Measurements from ENCODE around the gene PPP1R15A.

DNA sequence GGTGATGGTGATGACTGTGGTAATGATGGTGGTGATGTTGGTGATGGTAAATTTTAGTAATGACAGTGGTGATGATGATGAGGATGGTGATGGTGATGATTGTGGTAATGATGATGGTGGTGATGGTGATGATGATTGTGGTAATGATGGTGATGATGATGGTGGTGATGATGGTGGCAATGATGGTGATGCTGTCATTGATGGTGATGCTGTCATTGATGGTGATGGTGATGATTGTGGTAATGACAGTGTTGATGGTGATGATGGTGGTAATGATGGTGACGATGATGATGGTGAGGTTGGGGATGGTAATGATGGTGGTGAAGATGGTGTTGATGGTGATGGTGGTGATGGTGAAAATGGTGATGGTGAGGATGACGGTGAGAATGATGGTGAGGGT lies 49.7 kb upstream of the PPP1R15A start:
- TF ChIP-seq POLR2AphosphoS5 (IDR thresholded peaks at IDR 0.05): no peak
- TF ChIP-seq, protein P1, sequence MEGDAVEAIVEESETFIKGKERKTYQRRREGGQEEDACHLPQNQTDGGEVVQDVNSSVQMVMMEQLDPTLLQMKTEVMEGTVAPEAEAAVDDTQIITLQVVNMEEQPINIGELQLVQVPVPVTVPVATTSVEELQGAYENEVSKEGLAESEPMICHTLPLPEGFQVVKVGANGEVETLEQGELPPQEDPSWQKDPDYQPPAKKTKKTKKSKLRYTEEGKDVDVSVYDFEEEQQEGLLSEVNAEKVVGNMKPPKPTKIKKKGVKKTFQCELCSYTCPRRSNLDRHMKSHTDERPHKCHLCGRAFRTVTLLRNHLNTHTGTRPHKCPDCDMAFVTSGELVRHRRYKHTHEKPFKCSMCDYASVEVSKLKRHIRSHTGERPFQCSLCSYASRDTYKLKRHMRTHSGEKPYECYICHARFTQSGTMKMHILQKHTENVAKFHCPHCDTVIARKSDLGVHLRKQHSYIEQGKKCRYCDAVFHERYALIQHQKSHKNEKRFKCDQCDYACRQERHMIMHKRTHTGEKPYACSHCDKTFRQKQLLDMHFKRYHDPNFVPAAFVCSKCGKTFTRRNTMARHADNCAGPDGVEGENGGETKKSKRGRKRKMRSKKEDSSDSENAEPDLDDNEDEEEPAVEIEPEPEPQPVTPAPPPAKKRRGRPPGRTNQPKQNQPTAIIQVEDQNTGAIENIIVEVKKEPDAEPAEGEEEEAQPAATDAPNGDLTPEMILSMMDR (IDR thresholded peaks at IDR 0.05): no peak

All from suprapubic skin (tissue), 3 donors.